Right atrium auricular region (tissue), 2 donors: ENCODE data around the gene TCF15. TPM values are rescaled to one million over a fixed set of nuclear protein-coding genes. Genes with fewer than 3 reads are reported as not detected.

ENCODE experiments used
- DNase-seq: peaks from one replicate; pipeline ENCODE4 v3.0.0-alpha.2; 2019; ENCODE audit warnings: low spot score
- H3K27ac ChIP-seq, 2 donors: fragments of 200-600 bp; sonication (generic); 1 replicate in 1 of 2; 2 replicates in 1 of 2; pipeline ENCODE4 v1.5.1; 2016 to 2019
- H3K27me3 ChIP-seq, 2 donors: fragments of 200-600 bp; sonication (generic); one replicate each; pipeline versions ENCODE4 v1.5.1 to v1.6.0; 2017 to 2019
- H3K36me3 ChIP-seq: fragments of 200-600 bp; sonication (generic); one replicate; pipeline ENCODE4 v1.5.1; 2016
- H3K4me1 ChIP-seq, 2 donors: fragments of 200-600 bp; sonication (generic); one replicate each; pipeline versions ENCODE4 v1.5.1 to v1.6.0; 2017 to 2019
- H3K4me3 ChIP-seq, 2 donors: fragments of 200-600 bp; sonication (generic); 1 replicate in 1 of 2; 2 replicates in 1 of 2; pipeline ENCODE4 v1.5.1; 2017 to 2019; ENCODE audit warnings: mild to moderate bottlenecking in 1 of 2, moderate library complexity in 1 of 2
- H3K9me3 ChIP-seq, 2 donors: fragments of 200-600 bp; sonication (generic); one replicate each; pipeline ENCODE4 v1.5.1; 2019
- CTCF ChIP-seq, 2 donors: fragments of 200-600 bp; sonication (generic); IDR thresholded peaks; one replicate each; pipeline ENCODE4 v1.5.1; 2019; ENCODE audit warnings: antibody characterized with exemption in 2 of 2
- total RNA-seq, 2 donors: library from RNA; depleted of rRNA; stranded (reverse); fragments of >200 nt; gene quantifications; one replicate each; pipeline ENCODE4 v1.1.0, GENCODE V29; 2016

TCF15 gene
- total RNA-seq, 2 donors from 2014 or later: 4.9 to 8.0 TPM

GRCh38 chr20:621125-621756 lies 11.1 kb upstream of the TCF15 start:
- H3K4me1 ChIP-seq: no peaks in the 10 kb centered on the region
- no peak for TF ChIP-seq CTCF (IDR thresholded peaks at IDR 0.05)
- DNase-seq: no peak
- H3K36me3 ChIP-seq: no peaks in the 10 kb centered on the region
- H3K27me3 ChIP-seq: no peaks in the 10 kb centered on the region
- no peak overlapping the region for H3K27ac ChIP-seq
- no peaks in the 10 kb centered on the region for H3K9me3 ChIP-seq
- H3K4me3 ChIP-seq: no peak overlapping the region

GRCh38 chr20:620246-620645 lies 10.1 kb upstream of the TCF15 start:
- no peak for DNase-seq
- H3K36me3 ChIP-seq: no peaks in the 10 kb centered on the region
- no peak overlapping the region for H3K27ac ChIP-seq
- no peak for TF ChIP-seq CTCF (IDR thresholded peaks at IDR 0.05)
- no peaks in the 10 kb centered on the region for H3K27me3 ChIP-seq
- no peaks in the 10 kb centered on the region for H3K4me1 ChIP-seq
- no peaks in the 10 kb centered on the region for H3K9me3 ChIP-seq
- H3K4me3 ChIP-seq: no peak overlapping the region

GRCh38 chr20:618980-619379 lies 8.9 kb upstream of the TCF15 start:
- Histone ChIP-seq H3K4me3 (no peak overlapping the region), H3K4me1 (no peaks in the 10 kb centered on the region), H3K27me3 (no peaks in the 10 kb centered on the region), H3K9me3 (no peaks in the 10 kb centered on the region), H3K27ac (no peak overlapping the region), H3K36me3 (no peaks in the 10 kb centered on the region)
- no peak for DNase-seq
- no peak for TF ChIP-seq CTCF (IDR thresholded peaks at IDR 0.05)

DNA sequence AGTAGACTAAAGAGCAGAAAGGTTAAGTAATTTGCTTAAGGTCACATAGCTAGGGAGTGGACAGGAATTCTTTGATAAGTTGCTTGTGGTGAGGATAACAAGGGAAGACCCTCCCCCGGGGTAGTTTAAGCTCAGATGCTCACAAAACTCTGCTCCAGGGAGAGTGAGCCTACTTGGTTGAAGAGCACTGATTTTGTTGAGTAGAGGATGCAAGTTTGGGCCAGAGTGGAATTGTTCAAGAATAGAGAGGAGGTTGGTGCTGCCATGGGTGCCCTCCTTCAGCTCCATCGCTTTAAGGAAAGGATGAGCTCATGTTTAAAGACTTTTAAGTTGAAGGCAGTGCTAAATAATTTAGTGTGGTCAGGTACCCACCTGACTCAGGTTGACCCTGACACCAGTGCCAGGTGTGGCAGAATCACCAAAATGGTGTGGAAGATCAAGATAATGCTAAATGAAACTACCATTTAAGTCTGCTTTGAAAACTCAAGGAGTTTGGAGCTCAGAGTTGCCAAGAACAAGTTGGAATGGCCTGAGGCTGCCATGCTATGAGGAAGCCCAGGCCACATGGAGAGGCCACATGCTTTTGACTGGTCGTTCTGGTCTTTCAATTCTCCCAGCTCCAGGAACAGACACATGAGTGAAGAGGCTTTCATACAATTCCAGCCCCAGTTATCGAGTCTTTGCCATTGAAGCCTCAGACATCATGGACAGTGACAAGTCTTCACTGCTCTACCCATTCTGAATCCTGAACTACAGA lies 8.0 kb upstream of the TCF15 start:
- Histone ChIP-seq H3K36me3 (no peaks in the 10 kb centered on the region), H3K4me3 (no peak overlapping the region), H3K4me1 (no peaks in the 10 kb centered on the region), H3K9me3 (no peaks in the 10 kb centered on the region), H3K27me3 (no peaks in the 10 kb centered on the region), H3K27ac (no peak overlapping the region)
- TF ChIP-seq CTCF (IDR thresholded peaks at IDR 0.05): no peak
- DNase-seq: no peak

GRCh38 chr20:615514-615913 lies 5.4 kb upstream of the TCF15 start:
- Histone ChIP-seq H3K4me3 (no peak overlapping the region), H3K27me3 (no peaks in the 10 kb centered on the region), H3K36me3 (no peaks in the 10 kb centered on the region), H3K9me3 (no peaks in the 10 kb centered on the region), H3K4me1 (peaks cover 0 to 14% of the 10 kb centered on the region in 2 donors), H3K27ac (no peak overlapping the region)
- DNase-seq: no peak
- no peak for TF ChIP-seq CTCF (IDR thresholded peaks at IDR 0.05)
